Measurements from ENCODE around the gene RBPJL. TPM values are rescaled to one million over a fixed set of nuclear protein-coding genes. Genes with fewer than 3 reads are reported as not detected.

RBPJL gene
- total and polyA plus RNA-seq, 2 of the 8 experiments (the other 6 are each of a cell fraction or from before 2014, with no cell fraction given) = 0.67 to 1.3 TPM

- WGBS, 2 experiments (ENCODE audit: extremely low coverage in 1 of 2, insufficient coverage in 1 of 2, insufficient read length in 1 of 2, insufficient replicate concordance in 2 of 2, low coverage in 1 of 2, low lambda C conversion rate in 2 of 2, missing lambda C conversion rate in 1 of 2) = 57% methylated on average over 6 of the region's 6 CpGs; no CpG with 5 or more reads in 1 of the 2 experiments
- no peak for FAIRE-seq
- peak overlapping the region; percentile 61 for H3K4ac ChIP-seq (replicated peaks; ENCODE audit: insufficient read length, low read depth, low read length)
- peak overlapping the region; percentile 84 for H3K18ac ChIP-seq (ENCODE audit: extremely low read depth, low read length)
- peak overlapping the region; percentile 63 for H4K5ac ChIP-seq (ENCODE audit: insufficient read length, low read depth, low read length)
- H2AFZ ChIP-seq (ENCODE audit: low read length) = no peak overlapping the region
- H2AK5ac ChIP-seq (ENCODE audit: low read depth, low read length) = peak overlapping the region; percentile 91
- peaks cover 27% of the 10 kb centered on the region for H3K79me1 ChIP-seq (ENCODE audit: low read depth, low read length)
- H4K91ac ChIP-seq (replicated peaks; ENCODE audit: insufficient read length, low read length) = peak overlapping the region; percentile 69
- no peak overlapping the region for H3K14ac ChIP-seq (ENCODE audit: insufficient read length)
- peaks cover 0 to 88% of the 10 kb centered on the region in 2 experiments; a peak in 3 of 4 replicates for H3K79me2 ChIP-seq (ENCODE audit: control insufficient read depth in 1 of 2, insufficient read depth in 2 of 2, low read length in 2 of 2)
- no peaks in the 10 kb centered on the region for H3K9me3 ChIP-seq (ENCODE audit: insufficient read depth in 2 of 2, low read depth in 1 of 2, low read length in 1 of 2)
- no peaks in the 10 kb centered on the region for H3K27me3 ChIP-seq (replicated peaks in 1 of 4; ENCODE audit: control insufficient read depth in 3 of 4, extremely low read depth in 1 of 4, insufficient read depth in 3 of 4, low read length in 3 of 4)
- TF ChIP-seq JUN (IDR thresholded peaks at IDR 0.05; ENCODE audit: low read depth, low read length) (no peak), POLR2AphosphoS5 (IDR thresholded peaks at IDR 0.05; ENCODE audit: low read depth, low read length) (0 out of 2 replicates have a peak, but pooled peaks have one; percentile 17), RNF2 (IDR thresholded peaks at IDR 0.05; ENCODE audit: borderline replicate concordance, low read depth, low read length, missing control alignments, poor library complexity, severe bottlenecking) (no peak)
- peaks cover 7% of the 10 kb centered on the region; the same call in 1 of the 2 replicates for H3K23me2 ChIP-seq (ENCODE audit: low read depth, low read length)
- peak in 1 of 2 experiments; percentile 49 for DNase-seq (ENCODE audit: low read depth in 1 of 2, low spot score in 2 of 2)
- H3K36me3 ChIP-seq (ENCODE audit: control insufficient read depth in 2 of 4, insufficient read depth in 4 of 4, low read length in 3 of 4) = peaks cover 0 to 6% (median 0%) of the 10 kb centered on the region in 4 experiments; a peak in 1 of 8 replicates
- H2BK120ac ChIP-seq (replicated peaks; ENCODE audit: low read depth, low read length) = peak overlapping the region; percentile 56
- H3K4me2 ChIP-seq (ENCODE audit: insufficient read depth in 1 of 2, low read depth in 2 of 2, low read length in 2 of 2) = peak overlapping the region; percentile 68 to 84
- peak overlapping the region; percentile 72 for H2BK5ac ChIP-seq (ENCODE audit: low read depth, low read length)
- no peak overlapping the region for H3K56ac ChIP-seq (replicated peaks; ENCODE audit: insufficient read length, low read depth, low read length)
- H2BK12ac ChIP-seq (ENCODE audit: low read depth, low read length) = peak overlapping the region; percentile 85
- peak overlapping the region in 3 of 4 experiments; percentile 19 to 51 (median 29); a peak in 5 of 8 replicates for H3K4me3 ChIP-seq (ENCODE audit: extremely low read depth in 1 of 4, insufficient read depth in 2 of 4, low read depth in 3 of 4, low read length in 4 of 4)
- H3K4me1 ChIP-seq (replicated peaks in 1 of 4; ENCODE audit: control insufficient read depth in 3 of 4, insufficient read depth in 4 of 4, low read length in 3 of 4) = peaks cover 46 to 88% (median 59%) of the 10 kb centered on the region in 4 experiments
- H4K8ac ChIP-seq (ENCODE audit: extremely low read depth, insufficient read depth, low read length) = no peak overlapping the region
- peak overlapping the region; percentile 77 for H3K27ac ChIP-seq (ENCODE audit: low read depth, low read length)
- peak overlapping the region; percentile 92 for H2BK20ac ChIP-seq (ENCODE audit: low read length)
- ChIA-PET POLR2A (ENCODE audit: partially characterized antibody) (interaction anchor here (0.8 to 2.3 kb wide), 10 partner anchors 8 to 64 kb away, joined by 3 to 18 read pairs (median 4); partner anchors contain the start of gene SYS1), CTCF (ENCODE audit: partially characterized antibody) (interaction anchor here (0.7 to 6.5 kb wide), 8 partner anchors 8 to 94 kb away, joined by 3 to 33 read pairs (median 4); no protein-coding TSS in a partner anchor)
- no peak overlapping the region for H3K23ac ChIP-seq (ENCODE audit: insufficient read length)
- H2BK15ac ChIP-seq (ENCODE audit: low read length) = 0 out of 2 replicates have a peak overlapping the region, but pooled peaks have one; percentile 40
- H4K20me1 ChIP-seq (replicated peaks in 1 of 2; ENCODE audit: control insufficient read depth in 1 of 2, insufficient read depth in 2 of 2, low read length in 2 of 2) = peaks cover 0 to 7% of the 10 kb centered on the region in 2 experiments
- peak overlapping the region in 1 of 4 experiments; percentile 50; a peak in 3 of 7 replicates for H3K9ac ChIP-seq (replicated peaks in 1 of 4; ENCODE audit: extremely low read depth in 1 of 4, low read depth in 3 of 4, low read length in 3 of 4)
Measured at GRCh38 chr20:45342855-45343531, 36.4 kb downstream of the RBPJL start.
